ENCODE data around the gene MOCS2. TPM values are rescaled to one million over a fixed set of nuclear protein-coding genes. Genes with fewer than 3 reads are reported as not detected.

Gene MOCS2
- total RNA-seq (10 to 100 TPM; 32.9 to 45.5 (median 39.6) TPM), polyA plus RNA-seq (10 to 100 TPM; 41.7 to 72.2 TPM)
- long read RNA-seq, donor 1, transcript MOCS2-203 (7 exons, 1,337 nt): major isoform, 138 of 159 reads
- long read RNA-seq, donor 1, transcript MOCS2-202 (7 exons, 1,785 nt): minor isoform, 7 of 159 reads
- long read RNA-seq, donor 1, partial matches to known transcripts: 7 of 159 reads
- long read RNA-seq, donor 1, other reads (novel, unspliced or antisense): 7 of 159 reads
- long read RNA-seq, donor 2, transcript MOCS2-203 (7 exons, 1,337 nt): major isoform, 38 of 55 reads
- long read RNA-seq, donor 2, partial matches to known transcripts: 12 of 55 reads
- long read RNA-seq, donor 2, other reads (novel, unspliced or antisense): 0 of 55 reads
- long read RNA-seq, donor 3, transcript MOCS2-203 (7 exons, 1,337 nt): major isoform, 42 of 47 reads
- long read RNA-seq, donor 3, partial matches to known transcripts: 1 of 47 reads
- long read RNA-seq, donor 3, other reads (novel, unspliced or antisense): 1 of 47 reads

- peaks cover 6% of the 10 kb centered on the region for H3K4me1 ChIP-seq (ENCODE audit: insufficient read depth)
- WGBS, 3 donors: 0% methylated on average over 54 of the region's 54 CpGs
- DNase-seq: peak; percentile 88 to 94 (median 90)
- no peaks in the 10 kb centered on the region for H3K27me3 ChIP-seq
- no peaks in the 10 kb centered on the region for H3K36me3 ChIP-seq
- peak within 1 kb of the TSS; percentile 54 to 85 for H3K27ac ChIP-seq
- H3K9me3 ChIP-seq: no peaks in the 10 kb centered on the region
- intact Hi-C loops (cut with DNase I): no loop called here
- H3K4me3 ChIP-seq: peak within 1 kb of the TSS; percentile 88
- TF ChIP-seq EP300 (IDR thresholded peaks at IDR 0.05) (no peak), CTCF (IDR thresholded peaks at IDR 0.05) (no peak), POLR2A (IDR thresholded peaks at IDR 0.05) (peak; percentile 69)
Measured at GRCh38 chr5:53109443-53110127, at the start of gene MOCS2. MOCS2 (minus strand) TSS chr5:53109757; CDS start chr5:53107174, 2,583 bp downstream.

GRCh38 chr5:53151713-53152458 lies 42.3 kb upstream of the MOCS2 start:
- intact Hi-C loops (cut with DNase I): no loop called here
- H3K36me3 ChIP-seq: no peaks in the 10 kb centered on the region
- no peak for DNase-seq
- WGBS, 3 donors: 84 to 92% (median 88%) methylated on average over 3 of the region's 3 CpGs
- H3K4me1 ChIP-seq (ENCODE audit: insufficient read depth): no peaks in the 10 kb centered on the region
- no peak overlapping the region for H3K27ac ChIP-seq
- H3K27me3 ChIP-seq: no peaks in the 10 kb centered on the region
- no peaks in the 10 kb centered on the region for H3K9me3 ChIP-seq
- TF ChIP-seq POLR2A (IDR thresholded peaks at IDR 0.05): no peak
- TF ChIP-seq CTCF (IDR thresholded peaks at IDR 0.05): no peak
- no peak overlapping the region for H3K4me3 ChIP-seq

DNA sequence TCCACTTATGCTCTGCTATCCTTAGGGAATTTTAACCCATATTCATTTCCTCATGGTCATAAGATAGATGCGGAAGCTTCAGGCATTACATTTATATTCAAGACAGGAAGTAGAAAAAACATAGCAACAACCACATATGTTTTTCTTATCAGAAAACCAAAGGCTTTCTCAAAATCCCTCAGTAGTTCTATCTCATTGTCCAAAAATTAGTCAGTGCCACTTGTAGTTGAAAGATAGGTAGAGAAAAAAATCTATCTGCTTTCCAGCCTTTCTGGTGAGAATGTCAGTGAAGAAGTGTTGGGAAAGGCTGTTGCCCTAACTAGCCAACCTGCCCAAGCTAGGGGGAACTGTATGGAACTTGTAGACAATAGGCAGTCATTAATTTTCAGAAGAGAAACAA lies 23.5 kb upstream of the MOCS2 start:
- no peak overlapping the region for H3K4me3 ChIP-seq
- DNase-seq: no peak
- no peak for TF ChIP-seq EP300 (IDR thresholded peaks at IDR 0.05)
- TF ChIP-seq POLR2A (IDR thresholded peaks at IDR 0.05): no peak
- no peak for TF ChIP-seq CTCF (IDR thresholded peaks at IDR 0.05)
- intact Hi-C loops (cut with DNase I): no loop called here
- no peak overlapping the region for H3K27ac ChIP-seq
- no peaks in the 10 kb centered on the region for H3K9me3 ChIP-seq
- H3K27me3 ChIP-seq: no peaks in the 10 kb centered on the region
- WGBS, 3 donors: 87 to 95% (median 91%) methylated on average over 1 of the region's 1 CpG
- H3K4me1 ChIP-seq (ENCODE audit: insufficient read depth): no peaks in the 10 kb centered on the region
- H3K36me3 ChIP-seq: no peaks in the 10 kb centered on the region

- no peaks in the 10 kb centered on the region for H3K27me3 ChIP-seq
- DNase-seq: no peak
- no peaks in the 10 kb centered on the region for H3K9me3 ChIP-seq
- whole genome bisulfite sequencing, 3 donors: 31 to 40% (median 40%) methylated on average over 2 of the region's 2 CpGs
- TF ChIP-seq POLR2A (IDR thresholded peaks at IDR 0.05): no peak
- no peak for TF ChIP-seq EP300 (IDR thresholded peaks at IDR 0.05)
- TF ChIP-seq CTCF (IDR thresholded peaks at IDR 0.05): no peak
- no peak overlapping the region for H3K27ac ChIP-seq
- H3K36me3 ChIP-seq: no peaks in the 10 kb centered on the region
- no peak overlapping the region for H3K4me3 ChIP-seq
- H3K4me1 ChIP-seq (ENCODE audit: insufficient read depth): no peaks in the 10 kb centered on the region
- intact Hi-C loops (cut with DNase I): no loop called here
Measured at GRCh38 chr5:53130266-53130665, 20.7 kb upstream of the MOCS2 start.

Measured in ovary (tissue), 10 donors.